Fibroblast of the aortic adventitia (primary cell): Measurements from ENCODE around the gene CDH24. TPM values are rescaled to one million over a fixed set of nuclear protein-coding genes. Genes with fewer than 3 reads are reported as not detected.

Source experiments
- DNase-seq: peaks from one replicate; pipeline ENCODE4 v3.0.0-alpha.2; 2010; ENCODE audit warnings: low read depth
- H3K4me3 ChIP-seq: 2 replicates; pipeline ENCODE4 v1.5.1; 2011; ENCODE audit warnings: low read depth, mild to moderate bottlenecking, control low read depth, low read length, moderate library complexity
- CTCF ChIP-seq: IDR thresholded peaks from 2 replicates; pipeline ENCODE4 v1.5.1; 2011; ENCODE audit warnings: mild to moderate bottlenecking, low read length, control low read depth, inconsistent platforms; ENCODE audit not compliant: insufficient read depth
- total RNA-seq: library from RNA; depleted of rRNA; stranded (reverse); fragments of >200 nt; gene quantifications from 2 replicates; pipeline ENCODE4 v1.2.3, GENCODE V29; 2012; ENCODE audit warnings: low replicate concordance

Gene CDH24
- total RNA-seq, 1 donor: 3.7 TPM

GRCh38 chr14:23076785-23077408 lies 19.6 kb upstream of the CDH24 start:
- peak; percentile 65 for TF ChIP-seq CTCF
- H3K4me3 ChIP-seq: no peak overlapping the region
- peak; percentile 63 for DNase-seq

DNA sequence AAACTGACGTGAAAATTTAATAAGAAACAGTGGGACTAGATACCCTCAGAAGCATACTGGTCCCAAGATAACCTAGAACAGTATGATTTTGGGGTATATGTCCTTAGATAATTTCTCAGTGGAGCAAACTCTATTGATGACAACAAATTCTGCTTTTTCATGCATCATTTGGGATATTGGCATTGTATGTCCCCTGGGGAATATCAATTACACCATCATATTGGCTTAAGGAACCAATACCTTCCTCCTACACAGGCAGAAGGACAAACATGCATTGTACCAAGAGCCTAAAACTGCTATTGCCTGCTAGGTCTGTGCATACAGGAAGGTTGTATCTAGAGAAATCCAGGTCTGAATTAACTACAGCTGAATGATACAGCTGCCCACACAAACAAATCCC lies 17.6 kb upstream of the CDH24 start:
- no peak overlapping the region for H3K4me3 ChIP-seq
- TF ChIP-seq CTCF: no peak
- no peak for DNase-seq

- TF ChIP-seq CTCF: no peak
- peak overlapping the region; percentile 49 for H3K4me3 ChIP-seq
- DNase-seq: no peak
Measured at GRCh38 chr14:23071921-23072539, 14.7 kb upstream of the CDH24 start.

DNA sequence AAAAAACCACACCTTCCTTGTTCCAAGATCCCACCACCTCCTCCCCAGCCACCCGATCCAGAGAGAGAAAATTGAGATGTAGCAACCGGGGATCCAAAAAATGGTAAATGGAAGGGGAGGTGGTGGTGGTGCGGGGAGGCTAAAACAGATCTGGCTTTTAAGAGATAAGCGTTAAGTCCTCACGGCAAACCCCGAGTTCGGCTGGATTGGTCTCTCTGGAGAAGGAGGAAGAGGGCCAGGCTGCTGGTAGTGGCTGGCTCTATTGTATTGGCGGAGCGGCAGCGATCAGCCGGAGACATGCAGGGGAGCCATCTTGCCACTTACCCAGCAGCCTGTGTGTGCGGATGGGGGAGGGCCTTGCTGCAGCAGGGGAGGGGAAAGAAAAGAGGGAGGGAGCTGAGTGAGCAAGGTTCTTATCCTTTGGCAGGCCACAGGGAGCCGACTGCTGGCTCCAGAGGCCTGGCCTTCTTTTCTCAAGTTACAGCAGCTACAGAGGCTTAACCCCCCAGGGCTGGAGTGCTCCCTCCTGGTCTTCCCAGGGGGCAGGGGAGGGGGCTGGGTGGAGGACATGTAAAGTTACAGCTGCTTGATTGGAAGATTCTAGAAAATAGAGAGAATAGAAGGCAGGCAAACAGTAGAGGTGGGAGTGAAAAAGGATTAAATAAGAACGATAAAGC lies 14.1 kb upstream of the CDH24 start:
- peak overlapping the region; percentile 75 for H3K4me3 ChIP-seq
- no peak for TF ChIP-seq CTCF
- peak; percentile 92 for DNase-seq

DNA sequence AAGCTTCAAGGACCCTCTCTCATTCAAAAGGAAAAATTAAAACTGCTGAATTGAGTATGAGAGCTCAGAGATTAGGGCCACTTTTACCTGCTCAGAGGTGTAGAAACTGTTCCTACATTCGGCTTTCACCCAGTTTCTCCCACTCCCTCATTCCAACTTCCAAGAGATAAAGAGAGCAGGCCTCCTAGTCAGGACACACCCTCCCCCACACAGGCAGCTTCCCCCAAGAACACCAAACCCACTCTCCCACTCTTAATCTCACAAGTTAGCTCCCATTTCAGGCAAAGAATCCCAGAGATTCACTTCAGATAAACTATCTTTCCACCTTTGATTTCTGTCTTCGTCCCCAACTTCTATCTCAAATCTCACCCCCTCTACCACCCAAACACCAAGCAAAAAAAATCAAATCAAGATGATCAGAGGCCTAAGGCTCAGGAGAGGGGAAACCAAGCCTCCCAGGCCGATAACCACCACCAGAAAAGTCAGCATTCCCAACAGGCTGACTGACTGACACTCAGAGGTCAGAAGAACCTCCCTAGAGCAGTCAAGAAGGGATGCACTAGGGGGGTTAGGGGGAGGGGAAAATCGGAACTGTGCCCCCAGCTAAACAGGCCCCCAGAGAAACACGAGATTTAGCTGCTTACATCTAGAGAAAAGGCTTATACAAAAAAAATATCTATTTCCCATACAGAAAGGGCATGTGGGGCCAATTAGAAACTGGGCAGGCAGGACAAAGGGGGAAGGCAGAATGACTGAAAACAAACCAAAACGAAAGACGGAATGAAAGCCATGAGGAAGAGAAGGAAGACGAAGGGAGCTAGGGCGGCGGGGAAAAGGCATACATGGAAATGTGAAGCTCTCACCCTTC lies 13.2 kb upstream of the CDH24 start:
- no peak for DNase-seq
- no peak for TF ChIP-seq CTCF

GRCh38 chr14:23069413-23069806 lies 12.1 kb upstream of the CDH24 start:
- DNase-seq: no peak
- peak overlapping the region; percentile 13 for H3K4me3 ChIP-seq
- TF ChIP-seq CTCF: no peak

More for the DNA sequence above, 13.2 kb upstream of the CDH24 start:
- peak overlapping the region; percentile 75 for H3K4me3 ChIP-seq
